Thoracic aorta (tissue), 2 donors: Measurements from ENCODE around the gene ACP1. TPM values are rescaled to one million over a fixed set of nuclear protein-coding genes. Genes with fewer than 3 reads are reported as not detected.
"Not testable (repeated sequence)": the region's sequence is repeated elsewhere in the genome, so short reads cannot be mapped to it uniquely, and the experiment has no call there.

Experiments
- ATAC-seq: fragments of 150-250 bp; one replicate; pipeline ENCODE4 v1.8.0; 2017; ENCODE audit warnings: low read depth; ENCODE audit not compliant: insufficient number of reproducible peaks, low FRiP score
- DNase-seq: peaks from one replicate; pipeline ENCODE4 v3.0.0-alpha.2; 2020; ENCODE audit warnings: low spot score
- H3K27ac ChIP-seq, 2 donors: fragments of 200-600 bp; sonication (generic); 1 replicate in 1 of 2; 2 replicates in 1 of 2; pipeline ENCODE4 v1.5.1; 2016; ENCODE audit warnings: mild to moderate bottlenecking in 2 of 2, moderate library complexity in 2 of 2
- H3K27me3 ChIP-seq: fragments of 200-600 bp; sonication (generic); replicated peaks from 2 replicates; pipeline ENCODE4 v1.6.0; 2016; ENCODE audit warnings: mild to moderate bottlenecking; ENCODE audit not compliant: insufficient read depth
- H3K36me3 ChIP-seq: fragments of 200-600 bp; sonication (generic); one replicate; pipeline ENCODE4 v1.5.1; 2016
- H3K4me1 ChIP-seq, 2 donors: fragments of 200-600 bp; sonication (generic); 1 replicate in 1 of 2; 2 replicates in 1 of 2; pipeline versions ENCODE4 v1.5.1 to v1.6.0; 2016; ENCODE audit warnings: low read depth in 2 of 2, mild to moderate bottlenecking in 1 of 2; ENCODE audit not compliant: control insufficient read depth in 1 of 2
- H3K4me3 ChIP-seq: fragments of 200-600 bp; sonication (generic); 2 replicates; pipeline ENCODE4 v1.5.1; 2016; ENCODE audit warnings: mild to moderate bottlenecking
- H3K9me3 ChIP-seq: fragments of 200-600 bp; sonication (generic); 2 replicates; pipeline ENCODE4 v1.5.1; 2016
- total RNA-seq, 2 donors: library from RNA; depleted of rRNA; stranded (reverse); fragments of >200 nt; gene quantifications; one replicate each; pipeline versions ENCODE4 v1.1.0 to v1.2.3, GENCODE V29; 2016
- TF ChIP-seq, protein P1 (sequence below): fragments of 200-600 bp; sonication (generic); IDR thresholded peaks from one replicate; pipeline ENCODE4 v1.5.1; 2019; ENCODE audit warnings: antibody characterized with exemption

Gene ACP1
- total RNA-seq, 2 donors from 2014 or later, result 77.6 to 85.1 TPM

DNA sequence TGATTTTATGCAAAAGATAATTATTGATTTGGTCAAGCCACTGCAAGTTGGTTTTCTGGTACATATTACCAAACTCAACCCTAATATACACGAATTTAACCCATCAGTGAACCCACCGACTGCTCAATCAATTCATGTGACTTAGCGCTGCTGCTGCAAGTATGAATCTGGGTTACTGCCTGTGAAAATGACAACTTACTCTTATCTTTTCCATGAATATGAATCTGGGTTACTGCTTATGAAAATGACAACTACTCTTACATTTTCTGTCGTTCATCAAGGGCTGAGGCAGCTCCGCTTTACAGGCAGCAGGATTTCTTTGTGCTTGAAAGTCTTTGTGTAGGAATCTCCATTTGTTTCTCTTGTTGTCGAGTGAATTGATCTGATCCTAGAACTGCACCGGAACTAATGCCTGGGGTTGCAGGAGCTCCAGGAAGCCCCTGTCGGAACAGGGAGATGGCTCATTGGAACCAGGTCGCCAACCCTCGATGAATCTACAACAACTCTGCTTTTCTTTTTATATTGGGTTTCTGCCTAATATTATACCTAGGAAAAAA is 45.3 kb downstream of the ACP1 start:
- TF ChIP-seq, protein P1, sequence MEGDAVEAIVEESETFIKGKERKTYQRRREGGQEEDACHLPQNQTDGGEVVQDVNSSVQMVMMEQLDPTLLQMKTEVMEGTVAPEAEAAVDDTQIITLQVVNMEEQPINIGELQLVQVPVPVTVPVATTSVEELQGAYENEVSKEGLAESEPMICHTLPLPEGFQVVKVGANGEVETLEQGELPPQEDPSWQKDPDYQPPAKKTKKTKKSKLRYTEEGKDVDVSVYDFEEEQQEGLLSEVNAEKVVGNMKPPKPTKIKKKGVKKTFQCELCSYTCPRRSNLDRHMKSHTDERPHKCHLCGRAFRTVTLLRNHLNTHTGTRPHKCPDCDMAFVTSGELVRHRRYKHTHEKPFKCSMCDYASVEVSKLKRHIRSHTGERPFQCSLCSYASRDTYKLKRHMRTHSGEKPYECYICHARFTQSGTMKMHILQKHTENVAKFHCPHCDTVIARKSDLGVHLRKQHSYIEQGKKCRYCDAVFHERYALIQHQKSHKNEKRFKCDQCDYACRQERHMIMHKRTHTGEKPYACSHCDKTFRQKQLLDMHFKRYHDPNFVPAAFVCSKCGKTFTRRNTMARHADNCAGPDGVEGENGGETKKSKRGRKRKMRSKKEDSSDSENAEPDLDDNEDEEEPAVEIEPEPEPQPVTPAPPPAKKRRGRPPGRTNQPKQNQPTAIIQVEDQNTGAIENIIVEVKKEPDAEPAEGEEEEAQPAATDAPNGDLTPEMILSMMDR, result no peak
- ATAC-seq (no peak), DNase-seq (no peak)

DNA sequence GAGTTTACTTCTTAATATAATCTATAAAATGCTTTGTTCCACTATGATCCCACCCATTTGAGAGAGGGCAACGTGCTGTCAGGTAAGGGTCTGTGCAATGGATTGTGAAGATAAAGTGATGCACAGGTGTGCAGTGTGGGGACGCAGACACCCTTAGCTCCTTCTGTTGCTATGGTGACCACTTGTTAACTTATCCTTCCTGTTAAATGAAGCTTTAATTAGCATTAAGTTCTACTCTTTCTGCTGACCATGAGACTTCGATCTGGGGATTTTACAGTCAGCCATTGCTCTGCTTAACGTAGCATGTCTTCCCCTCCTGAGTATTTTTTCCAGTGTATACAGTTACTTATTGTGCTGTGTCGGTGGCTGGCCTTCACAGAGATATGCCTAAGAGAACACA is 46.2 kb downstream of the ACP1 start:
- DNase-seq (no peak), ATAC-seq (no peak)
- Histone ChIP-seq H3K36me3 (no peaks in the 10 kb centered on the region), H3K4me1 (no peaks in the 10 kb centered on the region), H3K27me3 (no peaks in the 10 kb centered on the region), H3K27ac (no peak overlapping the region), H3K4me3 (no peak overlapping the region), H3K9me3 (no peaks in the 10 kb centered on the region)
- TF ChIP-seq, protein P1, result no peak

More for the DNA sequence above, 45.3 kb downstream of the ACP1 start:
- no peaks in the 10 kb centered on the region for H3K4me1 ChIP-seq
- no peaks in the 10 kb centered on the region for H3K9me3 ChIP-seq
- H3K36me3 ChIP-seq, result no peaks in the 10 kb centered on the region
- H3K27ac ChIP-seq, result no peak overlapping the region
- H3K4me3 ChIP-seq, result no peak overlapping the region
- H3K27me3 ChIP-seq, result no peaks in the 10 kb centered on the region

DNA sequence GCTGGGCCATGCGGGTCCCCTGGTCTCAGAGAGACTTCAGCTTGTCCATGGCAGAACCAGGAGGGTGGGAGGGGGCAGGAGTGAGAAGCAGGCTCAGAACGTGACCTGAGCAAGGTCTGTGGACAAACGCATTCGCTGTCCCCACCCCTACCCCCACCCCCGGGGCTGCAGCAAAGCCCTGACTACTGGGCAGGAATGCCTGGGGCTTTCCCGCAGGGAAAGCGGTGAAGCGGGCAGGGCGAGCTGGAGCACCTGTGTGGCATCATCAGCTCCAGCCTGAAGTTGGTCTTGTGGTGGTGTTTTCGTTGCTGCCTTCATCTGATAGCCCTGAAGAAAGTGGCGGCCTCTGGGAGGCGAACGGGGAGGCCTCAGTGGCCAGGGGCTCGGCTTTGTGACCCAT is 49.2 kb downstream of the ACP1 start:
- Histone ChIP-seq H3K27ac (no peak overlapping the region), H3K4me3 (no peak overlapping the region), H3K27me3 (no peaks in the 10 kb centered on the region), H3K9me3 (no peaks in the 10 kb centered on the region), H3K36me3 (no peaks in the 10 kb centered on the region), H3K4me1 (no peaks in the 10 kb centered on the region)
- ATAC-seq (no peak), DNase-seq (no peak)
- TF ChIP-seq, protein P1, result no peak

DNA sequence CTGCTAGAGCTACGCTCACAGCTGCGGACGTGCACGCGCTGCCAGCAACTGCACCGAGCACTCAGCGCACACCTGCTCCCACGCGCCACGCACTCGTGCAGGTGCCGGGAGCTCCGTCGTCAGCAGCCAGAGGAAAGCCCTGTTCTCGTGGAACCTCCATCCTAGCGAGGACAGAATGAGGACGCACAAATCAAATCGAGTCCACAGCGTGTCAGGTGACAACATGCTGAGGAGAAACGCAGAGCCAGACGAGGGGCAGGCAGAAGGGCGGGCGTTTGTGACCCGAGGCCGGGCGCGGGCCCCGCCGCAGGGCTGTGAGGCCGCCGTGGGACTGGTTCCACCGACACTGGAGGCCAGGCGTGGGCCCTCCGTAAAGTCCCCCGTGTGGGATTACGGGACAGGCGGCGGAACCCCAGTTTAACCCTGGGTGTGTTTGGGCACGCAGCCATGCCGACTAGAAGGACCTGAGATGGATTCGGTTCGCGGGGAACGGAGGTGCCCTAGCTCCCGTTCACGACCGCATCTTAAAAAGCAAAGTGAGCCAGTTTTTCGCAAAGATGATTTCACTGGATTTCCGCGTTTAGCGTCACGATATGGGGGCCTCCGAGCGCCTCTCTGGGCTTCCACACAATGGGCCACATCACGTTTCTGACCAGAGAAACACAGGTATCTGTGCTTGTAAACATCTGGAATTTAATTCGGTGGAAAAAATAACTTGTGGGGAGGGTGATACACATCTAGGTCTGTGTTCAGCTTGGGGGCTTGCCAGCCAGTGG is 50.0 kb downstream of the ACP1 start:
- Histone ChIP-seq H3K27ac (no peak overlapping the region), H3K4me1 (no peaks in the 10 kb centered on the region), H3K27me3 (no peaks in the 10 kb centered on the region), H3K36me3 (no peaks in the 10 kb centered on the region), H3K9me3 (no peaks in the 10 kb centered on the region), H3K4me3 (no peak overlapping the region)
- no peak for DNase-seq
- TF ChIP-seq, protein P1, result no peak
- no peak for ATAC-seq

- ATAC-seq, DNase-seq, H3K27ac ChIP-seq, H3K4me1 ChIP-seq, H3K27me3 ChIP-seq, H3K4me3 ChIP-seq, H3K9me3 ChIP-seq, H3K36me3 ChIP-seq: not testable (repeated sequence)
These were observed 51.2 kb downstream of the ACP1 start for GRCh38 chr2:315925-316324.
